Esophagus muscularis mucosa (tissue), 4 donors: Measurements from ENCODE around the gene EXOC7. TPM values are rescaled to one million over a fixed set of nuclear protein-coding genes. Genes with fewer than 3 reads are reported as not detected.

ENCODE experiments used
- DNase-seq: peaks from one replicate; pipeline ENCODE4 v3.0.0-alpha.2; 2017; ENCODE audit errors: extremely low spot score
- H3K27ac ChIP-seq, 4 donors: fragments of 200-600 bp; sonication (generic); replicated peaks in 1 of 4; 1 replicate in 3 of 4; 2 replicates in 1 of 4; pipeline ENCODE4 v1.5.1; 2016 to 2019; ENCODE audit warnings: mild to moderate bottlenecking in 1 of 4
- H3K27me3 ChIP-seq, 4 donors: fragments of 200-600 bp; sonication (generic); one replicate each; pipeline versions ENCODE4 v1.5.1 to v1.6.0; 2016 to 2019
- H3K36me3 ChIP-seq, 4 donors: fragments of 200-600 bp; sonication (generic); one replicate each; pipeline ENCODE4 v1.5.1; 2016 to 2019
- H3K4me1 ChIP-seq, 4 donors: fragments of 200-600 bp; sonication (generic); one replicate each; pipeline ENCODE4 v1.5.1; 2016 to 2019
- H3K4me3 ChIP-seq, 4 donors: fragments of 200-600 bp; sonication (generic); 1 replicate in 2 of 4; 2 replicates in 2 of 4; pipeline ENCODE4 v1.5.1; 2016 to 2019; ENCODE audit warnings: mild to moderate bottlenecking in 4 of 4, moderate library complexity in 1 of 4
- H3K9me3 ChIP-seq, 4 donors: fragments of 200-600 bp; sonication (generic); 1 replicate in 3 of 4; 2 replicates in 1 of 4; pipeline ENCODE4 v1.5.1; 2016 to 2019
- CTCF ChIP-seq, 3 experiments: fragments of 200-600 bp in 2 of 3; fragments of 450-650 bp in 1 of 3; sonication (generic) in 2 of 3; IDR thresholded peaks; one replicate each; pipeline ENCODE4 v1.5.1; 2017 to 2019; ENCODE audit warnings: antibody characterized with exemption in 3 of 3, mild to moderate bottlenecking in 2 of 3, moderate library complexity in 1 of 3
- EP300 ChIP-seq: sonication (generic); formaldehyde crosslinking; IDR thresholded peaks from one replicate; pipeline ENCODE4 v1.6.1; 2017; ENCODE audit warnings: antibody characterized with exemption
- POLR2A ChIP-seq: fragments of 450-650 bp; IDR thresholded peaks from one replicate; pipeline ENCODE4 v1.6.1; 2017; ENCODE audit warnings: antibody characterized with exemption, moderate library complexity, mild to moderate bottlenecking, low read depth
- POLR2AphosphoS5 ChIP-seq, 2 donors: sonication (generic); formaldehyde crosslinking; IDR thresholded peaks; one replicate each; pipeline ENCODE4 v1.6.1; 2017; ENCODE audit warnings: antibody characterized with exemption in 2 of 2
- WGBS: methylation state at CpG from one replicate; pipeline ENCODE4 v1.1.5; 2018; 5-methylcytosine and 5-hydroxymethylcytosine counted together
- intact Hi-C: fragments of 100-400 bp; cut with DNase I; formaldehyde crosslinking; loops from one replicate; pipeline ENCODE4 v1.15.1; 2023
- total RNA-seq, 4 donors: library from RNA; depleted of rRNA; stranded (reverse); fragments of >200 nt; gene quantifications; one replicate each; pipeline versions ENCODE4 v1.1.0 to v1.2.1, GENCODE V29; 2016

The EXOC7 gene
- total RNA-seq, 4 donors from 2014 or later: 65.2 to 94.4 (median 77.1) TPM

DNA sequence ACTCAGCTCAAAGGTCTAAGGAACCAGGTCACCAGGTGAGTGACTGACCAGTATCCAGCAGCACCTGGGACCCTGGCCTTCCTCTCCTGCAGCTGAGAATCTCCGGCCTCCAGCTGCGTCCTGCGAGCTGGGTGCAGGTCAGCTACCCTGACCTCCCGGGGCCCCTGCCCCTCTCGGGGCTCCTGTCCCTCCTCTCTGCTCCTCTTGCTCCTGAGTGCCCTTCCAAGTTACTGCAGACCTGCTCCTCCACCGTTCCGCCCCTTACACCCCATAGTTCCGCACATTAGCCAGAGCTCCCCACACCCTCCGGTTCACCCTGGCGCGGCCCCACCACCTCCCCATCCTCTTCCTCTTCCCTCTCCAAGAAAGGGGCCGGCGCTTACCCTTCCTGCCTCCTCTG is 26.9 kb upstream of the EXOC7 start:
- Histone ChIP-seq H3K9me3 (no peaks in the 10 kb centered on the region), H3K36me3 (no peaks in the 10 kb centered on the region), H3K4me1 (peaks cover 0 to 2% (median 0%) of the 10 kb centered on the region in 4 donors), H3K27ac (no peak overlapping the region), H3K27me3 (peaks cover 0 to 53% (median 25%) of the 10 kb centered on the region in 4 donors), H3K4me3 (no peak overlapping the region)
- DNase-seq: no peak
- WGBS: 45% methylated on average over 13 of the region's 13 CpGs
- TF ChIP-seq CTCF (IDR thresholded peaks at IDR 0.05) (no peak), EP300 (no peak), POLR2AphosphoS5 (IDR thresholded peaks at IDR 0.05) (no peak), POLR2A (no peak)
- intact Hi-C loops: no loop called here

GRCh38 chr17:76125922-76126321 is 22.3 kb upstream of the EXOC7 start:
- peaks cover 9 to 14% (median 12%) of the 10 kb centered on the region in 4 donors for H3K4me1 ChIP-seq
- intact Hi-C loops: loop anchor here (10.0 kb wide), 1 partner anchor 269 kb away; no protein-coding TSS in a partner anchor
- no peak for DNase-seq
- WGBS: 93% methylated on average over 1 of the region's 1 CpG
- no peak overlapping the region for H3K27ac ChIP-seq
- no peaks in the 10 kb centered on the region for H3K36me3 ChIP-seq
- TF ChIP-seq EP300: no peak
- H3K27me3 ChIP-seq: peaks cover 0 to 7% (median 1%) of the 10 kb centered on the region in 4 donors
- no peak overlapping the region for H3K4me3 ChIP-seq
- H3K9me3 ChIP-seq: no peaks in the 10 kb centered on the region

GRCh38 chr17:76125391-76125675 is 21.7 kb upstream of the EXOC7 start:
- Histone ChIP-seq H3K27me3 (peaks cover 0 to 1% (median 0%) of the 10 kb centered on the region in 4 donors), H3K9me3 (no peaks in the 10 kb centered on the region), H3K36me3 (no peaks in the 10 kb centered on the region), H3K27ac (no peak overlapping the region), H3K4me1 (peaks cover 9 to 14% (median 12%) of the 10 kb centered on the region in 4 donors), H3K4me3 (no peak overlapping the region)
- WGBS: 90% methylated on average over 5 of the region's 5 CpGs
- no peak for TF ChIP-seq POLR2A
- TF ChIP-seq POLR2AphosphoS5 (IDR thresholded peaks at IDR 0.05): no peak
- TF ChIP-seq EP300: no peak
- intact Hi-C loops: loop anchor here (10.0 kb wide), 1 partner anchor 269 kb away; no protein-coding TSS in a partner anchor
- no peak for DNase-seq

DNA sequence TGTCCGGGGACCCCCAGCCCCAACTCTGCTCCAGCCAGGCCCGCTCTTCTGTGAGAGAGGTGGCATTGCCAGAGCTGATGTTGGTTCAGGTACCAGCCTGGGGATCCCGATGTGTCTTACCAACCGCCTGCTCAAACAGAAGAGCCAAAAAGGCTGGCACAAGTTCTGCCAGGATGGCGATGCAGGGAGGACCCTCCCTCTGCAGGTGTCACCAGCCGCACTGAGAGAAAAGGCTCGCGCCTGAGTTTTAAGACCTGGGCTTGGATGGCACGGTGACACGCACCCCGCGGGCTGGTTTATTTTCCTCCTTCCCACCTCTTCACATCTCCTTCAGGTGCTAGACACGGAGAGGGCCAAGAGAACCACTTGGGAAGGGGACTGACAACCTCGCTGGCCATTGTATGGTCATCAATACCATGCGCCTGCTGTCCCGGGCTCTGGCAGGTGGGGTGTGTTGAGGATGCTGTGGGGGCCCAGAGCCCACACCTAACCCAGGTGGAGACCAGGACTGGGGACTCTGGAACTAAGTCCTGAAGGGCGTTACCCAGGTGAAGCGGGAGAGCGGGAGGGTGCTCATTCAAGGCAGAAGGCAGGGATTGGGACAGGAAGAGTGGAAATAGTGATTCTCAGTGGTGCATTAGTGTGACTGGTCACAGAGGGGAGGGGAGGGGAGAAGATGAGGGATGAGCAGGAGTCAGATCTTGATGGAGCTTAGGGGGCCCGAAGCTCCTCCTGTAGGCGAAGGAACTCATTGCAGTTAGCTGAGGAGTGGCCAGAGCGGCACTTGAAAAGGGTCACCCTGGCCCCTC is 21.2 kb upstream of the EXOC7 start:
- intact Hi-C loops: loop anchor here (10.0 kb wide), 1 partner anchor 270 kb away; no protein-coding TSS in a partner anchor
- Histone ChIP-seq H3K27ac (no peak overlapping the region), H3K36me3 (no peaks in the 10 kb centered on the region), H3K4me1 (peaks cover 9 to 14% (median 12%) of the 10 kb centered on the region in 4 donors), H3K4me3 (no peak overlapping the region), H3K9me3 (no peaks in the 10 kb centered on the region), H3K27me3 (no peaks in the 10 kb centered on the region)
- TF ChIP-seq CTCF (IDR thresholded peaks at IDR 0.05) (no peak), POLR2AphosphoS5 (IDR thresholded peaks at IDR 0.05) (no peak), EP300 (no peak), POLR2A (no peak)
- DNase-seq: no peak
- WGBS: 83% methylated on average over 15 of the region's 22 CpGs

GRCh38 chr17:76123749-76124581 is 20.4 kb upstream of the EXOC7 start:
- Histone ChIP-seq H3K9me3 (no peaks in the 10 kb centered on the region), H3K27me3 (no peaks in the 10 kb centered on the region), H3K27ac (no peak overlapping the region), H3K4me3 (no peak overlapping the region), H3K36me3 (no peaks in the 10 kb centered on the region), H3K4me1 (peaks cover 9 to 14% (median 12%) of the 10 kb centered on the region in 4 donors)
- 50% methylated on average over 2 of the region's 9 CpGs for WGBS
- intact Hi-C loops: loop anchor here (10.0 kb wide), 1 partner anchor 271 kb away; no protein-coding TSS in a partner anchor
- no peak for DNase-seq
- TF ChIP-seq POLR2AphosphoS5 (IDR thresholded peaks at IDR 0.05): no peak
- TF ChIP-seq CTCF (IDR thresholded peaks at IDR 0.05): no peak
- no peak for TF ChIP-seq EP300
